Left forelimb (tissue), 1 donor: ENCODE results near the gene MSI2.

Experiments
- DNase-seq: peaks from one replicate; pipeline ENCODE4 v3.0.0-alpha.2; 2018; ENCODE audit warnings: low spot score

The MSI2 gene

DNA sequence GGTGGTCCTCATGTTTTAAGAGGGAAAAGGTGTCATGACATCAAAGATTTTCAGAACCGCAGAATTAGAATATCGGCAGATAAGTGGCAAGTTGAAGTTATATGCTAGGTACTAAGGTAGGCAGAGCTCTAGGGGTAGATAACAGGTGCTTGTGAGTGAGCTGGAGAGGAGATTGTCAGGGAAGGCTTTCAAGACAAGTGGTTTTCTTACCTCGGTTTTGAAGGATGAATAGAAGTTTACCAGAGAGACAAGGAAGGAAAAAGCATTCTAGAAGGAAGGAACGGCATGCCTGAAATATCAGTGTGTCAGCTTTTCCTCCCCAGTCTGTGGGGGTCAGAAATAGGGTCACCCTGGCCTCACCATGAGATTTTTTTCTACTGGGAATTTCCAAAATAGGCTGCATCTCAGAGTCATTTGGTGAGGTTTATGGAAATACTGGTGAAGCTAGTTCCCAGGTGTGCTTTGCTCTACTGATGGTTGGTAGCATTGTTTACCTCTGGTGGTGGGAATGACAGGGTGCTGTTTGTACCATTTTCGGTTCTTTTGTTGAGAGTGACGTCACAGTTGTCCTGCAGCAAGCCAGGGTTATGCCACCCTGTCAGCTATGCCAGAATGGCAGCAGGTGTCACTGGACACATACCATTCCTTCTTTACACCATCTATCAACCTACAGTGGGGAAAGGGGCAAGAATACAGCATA, 112.5 kb downstream of the MSI2 start:
- no peak for DNase-seq

DNA sequence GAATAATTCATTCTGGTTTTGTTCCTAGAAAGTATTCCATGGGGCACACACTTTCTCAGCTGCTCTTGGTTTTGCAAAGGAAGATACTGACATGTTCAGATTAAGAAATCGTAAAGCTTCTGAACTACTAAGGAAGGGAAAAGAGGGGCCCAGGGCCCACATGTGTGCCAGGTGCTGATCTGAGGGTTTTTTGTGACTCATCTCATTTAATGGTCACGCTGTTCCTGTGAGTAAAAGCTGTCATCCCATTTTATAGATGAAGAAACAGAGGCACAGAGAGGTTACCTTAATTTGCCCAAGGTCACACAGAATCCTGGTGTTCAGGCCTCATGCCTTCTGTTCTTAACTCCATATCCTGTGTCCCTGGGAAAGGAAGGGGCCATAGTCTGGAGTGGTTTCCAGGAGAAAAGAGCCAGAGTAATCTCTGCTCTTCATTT, 113.2 kb downstream of the MSI2 start:
- no peak for DNase-seq

DNA sequence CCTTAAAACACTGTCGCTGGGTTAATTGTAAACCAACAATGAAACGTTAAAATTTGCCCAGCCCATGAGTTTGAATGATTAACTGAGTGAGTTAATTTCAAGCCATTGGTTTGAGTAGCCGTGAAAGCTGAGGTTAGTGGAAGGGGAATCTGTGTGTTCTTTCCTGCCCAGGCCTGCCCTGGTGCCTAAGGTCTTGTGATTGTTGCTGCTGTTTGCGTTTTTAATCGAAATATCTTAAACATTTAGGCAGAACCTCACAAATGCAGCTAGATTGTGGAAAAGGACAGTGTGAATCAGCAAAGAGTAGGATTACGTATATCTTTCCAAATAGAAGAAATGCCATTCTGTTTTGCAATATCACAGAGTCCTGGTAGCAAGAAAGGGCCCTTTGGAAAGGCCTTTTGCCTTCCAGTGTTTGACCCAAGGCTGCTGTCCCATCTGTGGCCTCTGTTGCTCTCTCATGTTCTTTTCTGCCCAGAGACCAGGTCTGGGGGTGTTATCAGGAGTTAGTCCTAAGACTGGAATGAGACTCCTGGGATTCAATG, 113.8 kb downstream of the MSI2 start:
- DNase-seq: no peak

DNA sequence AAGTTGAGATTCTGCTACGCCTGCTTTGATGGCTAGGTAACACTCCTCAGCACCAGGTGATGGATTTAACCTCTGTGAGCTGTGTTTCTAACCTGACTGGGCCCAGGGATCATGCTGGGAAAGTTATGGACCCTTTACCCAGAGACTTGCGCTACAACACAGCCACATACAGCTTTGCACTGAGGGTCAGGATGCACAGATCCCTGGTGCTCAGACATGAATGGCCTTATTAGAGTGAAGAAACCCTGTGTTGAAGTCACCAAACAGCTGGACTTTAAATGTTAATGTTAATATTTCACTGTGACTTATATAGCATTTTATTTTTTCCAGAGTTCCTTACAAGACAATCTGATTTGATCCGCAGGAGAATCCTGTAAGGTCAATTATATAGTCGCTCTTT, 114.3 kb downstream of the MSI2 start:
- DNase-seq: no peak

DNA sequence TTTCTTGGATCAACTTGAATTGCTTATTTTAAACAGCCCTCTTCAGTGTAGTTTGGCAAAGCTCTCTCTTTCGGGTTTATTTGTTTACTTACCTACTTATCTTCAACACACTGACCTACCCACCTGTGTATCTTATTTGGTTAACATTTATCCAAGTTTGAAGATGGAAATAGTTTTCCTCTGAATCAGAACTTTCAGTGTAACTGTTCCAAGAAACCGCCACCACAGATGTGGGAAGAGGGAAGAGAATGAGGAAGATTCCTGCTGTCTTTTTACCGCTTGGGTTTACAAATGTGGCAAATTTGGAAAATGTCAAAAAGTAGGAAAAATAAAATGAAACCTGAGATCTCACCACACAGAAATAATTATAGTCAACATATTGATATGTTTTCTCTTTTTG, 115.8 kb downstream of the MSI2 start:
- no peak for DNase-seq

DNA sequence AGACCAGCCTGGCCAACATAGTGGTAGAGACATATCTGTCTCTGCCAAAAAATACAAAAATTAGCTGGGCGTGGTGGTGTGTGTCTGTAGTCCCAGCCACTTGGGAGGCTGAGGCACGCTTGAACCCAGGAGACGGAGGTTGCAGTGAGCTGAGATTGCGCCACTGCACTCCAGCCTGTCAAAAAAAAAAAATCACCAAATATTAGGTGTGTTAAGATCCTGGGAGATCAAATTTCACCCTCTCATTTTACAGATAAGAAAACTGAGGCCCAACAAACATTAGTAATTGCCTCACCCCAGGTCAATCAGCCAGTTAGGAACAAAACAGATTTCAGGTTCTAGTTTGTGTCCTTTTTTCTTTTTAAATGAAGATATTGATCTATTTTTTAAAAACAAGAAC, 116.7 kb downstream of the MSI2 start:
- no peak for DNase-seq

DNA sequence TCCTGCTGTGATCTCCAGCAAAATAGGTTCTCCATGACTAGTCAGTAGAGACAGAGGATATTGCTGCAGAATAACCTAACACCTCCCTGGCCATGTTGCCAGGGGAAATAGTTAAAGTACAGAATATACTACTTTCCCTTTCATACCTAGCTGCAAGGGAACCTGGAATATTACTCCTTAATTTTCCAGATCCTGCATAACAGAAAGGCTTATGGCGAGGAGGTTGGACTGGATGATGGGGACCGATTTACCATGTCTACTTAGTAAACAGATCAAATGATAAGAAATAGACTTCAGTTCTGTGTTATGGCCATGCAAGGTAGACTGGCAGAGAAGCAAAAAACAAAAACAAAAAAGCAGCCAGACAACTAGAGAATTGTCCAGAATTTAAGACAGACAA, 117.4 kb downstream of the MSI2 start:
- DNase-seq: no peak

DNA sequence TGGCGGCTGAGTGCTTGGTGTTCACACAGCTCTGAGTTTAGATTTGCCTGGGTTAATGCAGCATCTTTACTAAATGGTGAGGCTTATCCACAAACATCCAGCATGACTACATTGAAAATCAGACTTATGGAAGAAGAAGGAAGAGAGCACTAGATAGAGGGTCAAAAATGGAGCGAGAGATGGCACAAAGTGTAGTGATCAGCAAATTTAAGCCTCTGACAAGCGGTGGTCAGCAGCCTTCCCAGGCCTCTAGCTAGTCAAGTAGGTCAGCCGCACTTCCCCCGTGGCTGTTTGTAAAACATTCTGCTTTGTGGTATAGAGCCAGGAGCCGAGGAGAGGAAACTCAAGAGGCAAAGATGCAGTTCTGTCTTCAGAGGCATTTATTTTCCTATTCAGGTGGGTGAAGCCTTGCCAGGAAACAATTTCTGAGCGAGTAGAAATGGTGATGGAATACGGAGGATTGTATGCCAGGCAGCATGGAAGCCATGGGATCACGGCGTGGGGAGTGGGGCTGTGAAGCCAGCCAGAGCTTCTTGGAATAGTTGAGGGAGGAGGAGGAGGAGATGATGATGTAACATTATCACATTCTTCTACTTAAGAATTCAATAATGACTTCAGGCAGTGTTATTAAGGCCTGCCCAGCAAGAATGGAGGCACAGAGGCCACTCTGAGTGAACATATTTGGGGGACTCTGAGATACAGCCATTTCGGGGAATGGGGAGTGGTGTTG, 118.9 kb downstream of the MSI2 start:
- no peak for DNase-seq

DNA sequence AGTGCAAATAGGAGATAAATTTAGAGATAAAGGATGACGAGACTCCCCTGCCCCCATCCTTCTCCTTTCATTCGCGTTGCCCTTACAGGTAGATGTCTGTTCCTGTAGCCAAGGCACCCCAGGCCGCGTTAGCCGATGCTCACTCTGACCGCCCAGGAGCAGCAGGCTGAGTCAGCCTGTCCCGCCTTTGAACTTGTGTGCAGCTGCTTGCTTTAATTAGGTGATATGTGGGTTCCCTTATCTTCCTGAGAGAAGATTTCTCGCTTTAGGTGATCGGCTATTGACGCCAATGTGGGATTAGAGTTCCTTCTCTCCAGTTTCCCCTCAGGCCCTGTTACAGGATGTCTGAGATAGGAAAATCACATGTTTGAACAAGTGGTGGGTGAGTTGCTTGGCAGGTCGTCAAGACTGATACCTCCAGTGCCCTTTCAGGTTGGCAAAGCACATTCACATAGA, 119.5 kb downstream of the MSI2 start:
- no peak for DNase-seq

DNA sequence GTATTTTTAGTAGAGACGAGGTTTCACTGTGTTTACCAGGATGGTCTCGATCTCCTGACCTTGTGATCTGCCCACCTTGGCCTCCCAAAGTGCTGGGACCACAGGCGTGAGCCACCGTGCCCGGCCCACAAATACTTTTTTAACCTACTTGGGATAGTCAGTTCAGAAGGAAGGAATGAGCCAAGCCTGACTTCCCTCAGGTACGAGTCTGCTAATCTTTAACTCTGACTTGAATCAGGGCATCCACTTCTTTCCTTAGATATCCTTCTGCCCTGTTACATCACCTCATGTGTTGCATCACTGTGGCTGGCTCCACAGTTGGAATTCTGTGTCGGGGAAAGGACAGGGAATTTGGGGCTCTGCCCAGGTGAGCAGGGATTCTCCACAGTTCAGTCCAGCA, 120.8 kb downstream of the MSI2 start:
- no peak for DNase-seq

DNA sequence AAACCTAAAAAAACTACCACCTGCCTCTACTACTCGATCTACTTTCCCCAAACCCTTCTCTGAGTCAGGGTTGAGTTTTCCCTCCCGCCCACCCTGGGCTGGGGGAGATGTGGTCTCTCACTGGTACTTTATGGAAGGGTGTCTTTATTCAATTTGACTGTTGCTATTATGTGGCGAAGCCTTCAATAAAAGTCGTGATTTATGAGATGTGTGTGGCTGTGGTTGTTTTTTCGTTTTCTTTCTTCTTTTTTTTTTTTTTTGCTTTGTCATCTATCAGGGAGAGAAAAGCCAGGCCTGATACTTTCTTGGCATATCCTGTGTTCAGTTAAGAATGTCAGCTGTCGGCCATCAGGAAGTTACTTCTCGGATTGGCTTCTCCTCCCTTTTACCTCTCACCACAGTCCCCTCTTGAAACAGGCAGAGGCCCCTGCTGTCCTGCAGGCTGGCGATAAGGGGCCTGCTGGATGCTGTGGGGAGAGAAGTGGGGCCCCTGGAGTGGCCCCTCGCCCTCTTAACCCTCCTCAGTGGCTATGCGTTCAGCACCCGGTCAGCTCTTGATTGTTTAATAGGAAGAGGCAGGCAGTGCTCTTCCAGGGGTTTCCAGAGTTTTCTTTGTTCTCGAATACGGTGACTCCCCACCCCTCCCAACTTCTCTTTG, 123.0 kb downstream of the MSI2 start:
- DNase-seq: no peak

DNA sequence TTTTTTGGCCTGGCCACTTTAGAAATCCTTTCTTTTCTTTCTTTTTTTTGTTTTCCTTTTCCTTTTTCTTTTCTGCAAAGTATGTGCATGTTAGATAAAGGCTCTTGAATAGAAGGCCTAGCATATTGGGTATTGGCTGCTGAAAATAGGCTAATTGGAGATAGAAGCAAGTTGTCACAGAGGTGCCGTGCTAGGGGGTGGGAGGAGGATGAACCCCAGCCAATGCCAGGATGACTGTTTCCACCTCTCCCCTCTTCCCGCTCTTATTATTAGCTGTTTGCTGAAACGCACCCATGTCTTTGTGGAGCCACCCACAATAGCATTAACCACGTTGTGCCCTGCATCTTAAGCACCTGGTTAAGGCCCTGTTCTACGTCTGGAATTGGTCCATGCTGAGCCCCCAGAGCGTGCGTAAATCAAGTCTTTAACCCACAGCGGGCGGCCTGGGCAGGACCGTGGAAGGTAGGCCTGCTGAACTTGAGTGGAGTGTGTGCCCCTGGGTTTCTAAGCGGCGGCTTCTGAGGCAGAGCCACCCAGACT, 123.6 kb downstream of the MSI2 start:
- DNase-seq: no peak

DNA sequence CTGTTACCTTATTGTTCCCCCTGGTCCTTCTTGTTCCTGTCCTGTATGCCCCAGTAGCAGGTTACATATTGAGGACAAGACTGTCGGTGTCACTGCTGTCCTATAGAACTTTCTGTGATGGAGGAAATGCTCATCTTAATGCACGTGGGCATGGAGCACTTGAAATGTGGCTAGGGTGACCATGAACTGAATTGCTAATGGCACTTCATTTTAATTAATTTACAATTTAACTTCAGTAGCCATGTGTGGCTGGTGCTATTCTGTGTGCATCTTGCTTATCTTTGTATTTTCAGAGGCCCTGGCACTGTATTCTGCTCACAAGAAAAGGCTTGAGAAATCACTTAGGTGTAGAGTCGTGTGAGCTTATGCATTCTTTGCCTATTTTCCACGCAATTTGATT, 125.2 kb downstream of the MSI2 start:
- no peak for DNase-seq

DNA sequence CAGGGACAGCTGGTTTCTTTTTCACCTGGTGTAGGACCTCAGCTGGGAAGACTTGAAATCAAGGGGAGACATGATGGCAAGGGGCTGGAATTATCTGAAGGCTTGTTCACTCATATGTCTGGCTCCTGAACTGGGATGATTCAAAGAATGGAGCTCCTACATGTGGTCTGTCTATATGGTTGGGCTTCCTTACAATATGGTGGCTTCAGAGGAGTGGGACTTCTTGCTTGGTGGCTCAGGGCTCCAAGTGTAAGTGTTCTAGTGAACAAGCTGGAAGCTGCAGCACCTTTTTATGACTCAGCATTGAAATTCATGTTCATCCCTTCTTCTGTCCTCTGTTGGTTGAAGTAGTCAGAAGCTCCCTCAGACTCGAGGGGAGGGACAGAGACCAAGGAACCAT, 127.9 kb downstream of the MSI2 start:
- DNase-seq: no peak

DNA sequence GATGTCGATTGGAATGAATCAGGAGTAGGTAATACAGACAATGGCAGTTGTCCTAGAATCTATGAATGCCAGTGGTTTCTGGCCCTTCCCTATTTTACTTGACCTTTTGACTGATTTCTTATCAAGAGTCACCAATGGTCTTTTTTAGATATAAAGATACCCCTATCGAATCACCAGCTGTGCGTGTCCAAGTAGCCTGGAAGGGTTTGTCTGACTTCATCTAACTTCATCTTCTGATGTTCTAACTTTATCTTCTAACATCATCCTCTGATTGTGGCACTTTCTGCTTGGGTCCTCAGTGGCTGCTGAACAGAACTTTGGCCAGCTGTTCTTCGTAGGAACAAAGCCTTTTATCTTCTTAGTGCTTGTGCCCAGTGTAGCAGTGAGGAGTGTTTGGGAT, 129.7 kb downstream of the MSI2 start:
- no peak for DNase-seq

DNA sequence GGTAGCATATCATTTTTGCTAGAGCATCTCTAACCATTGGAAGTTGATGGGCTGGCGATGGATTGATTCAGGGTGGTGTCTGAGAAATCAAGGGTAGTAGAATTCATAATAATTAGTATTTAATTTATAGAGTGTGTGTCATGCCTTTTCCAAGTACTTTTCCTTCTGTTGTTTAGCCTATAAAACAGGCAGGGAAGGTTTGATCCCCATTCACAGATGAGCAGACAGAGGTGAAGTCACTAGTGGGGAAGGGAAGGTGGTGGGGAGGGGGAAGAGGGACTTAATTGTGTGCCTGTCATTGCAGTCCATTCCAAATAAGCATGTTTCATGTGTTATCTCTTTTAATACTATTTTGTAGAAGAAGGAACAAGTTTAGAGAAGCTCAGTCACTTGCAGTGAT, 131.3 kb downstream of the MSI2 start:
- no peak for DNase-seq

DNA sequence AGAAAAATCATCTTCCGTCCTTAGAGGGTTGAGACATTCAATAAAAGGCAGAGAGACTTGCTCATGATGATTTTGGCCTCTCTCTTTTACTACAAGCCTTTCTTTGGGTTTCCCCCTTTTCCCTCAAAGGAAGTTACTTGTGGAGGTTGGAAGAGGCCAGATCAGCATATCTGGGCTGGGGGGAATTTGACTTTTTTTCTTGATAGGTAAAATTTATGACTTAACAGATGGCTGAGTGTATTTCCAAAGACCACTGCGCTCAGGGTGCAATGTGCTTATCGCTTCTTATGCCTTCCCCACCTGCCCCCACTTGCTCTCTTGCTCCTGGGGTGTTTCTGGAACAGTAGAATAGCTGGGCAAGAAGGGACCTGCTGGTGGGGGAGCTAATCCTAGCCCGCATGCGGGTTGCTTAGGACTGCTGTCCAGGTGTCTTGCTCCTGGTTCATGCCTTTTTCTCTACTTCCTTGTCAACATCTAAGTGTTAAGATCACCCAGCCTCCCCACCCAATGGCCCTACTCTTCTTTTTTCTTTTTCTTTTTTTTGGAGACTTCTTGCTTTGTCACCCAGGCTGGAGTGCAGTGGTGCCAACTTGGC, 131.9 kb downstream of the MSI2 start:
- no peak for DNase-seq

DNA sequence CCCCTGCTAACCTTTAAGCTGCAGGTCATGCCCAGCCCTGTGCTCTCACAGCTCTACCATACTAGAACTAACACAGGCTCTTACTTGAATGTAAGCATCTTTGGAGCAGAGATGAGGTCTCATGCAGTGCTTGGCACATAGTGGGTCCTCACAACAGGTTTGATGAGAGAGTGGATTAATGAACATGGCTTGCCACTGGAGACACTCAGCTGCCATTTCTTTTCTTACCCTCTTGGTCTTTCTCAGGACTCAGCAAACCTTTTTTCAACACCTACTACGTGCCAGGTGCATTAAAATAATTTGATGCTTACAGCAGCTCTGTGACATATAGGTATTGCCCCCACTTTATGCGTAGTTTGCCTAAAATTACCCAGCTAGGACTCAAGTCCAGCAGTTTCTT, 133.2 kb downstream of the MSI2 start:
- no peak for DNase-seq

DNA sequence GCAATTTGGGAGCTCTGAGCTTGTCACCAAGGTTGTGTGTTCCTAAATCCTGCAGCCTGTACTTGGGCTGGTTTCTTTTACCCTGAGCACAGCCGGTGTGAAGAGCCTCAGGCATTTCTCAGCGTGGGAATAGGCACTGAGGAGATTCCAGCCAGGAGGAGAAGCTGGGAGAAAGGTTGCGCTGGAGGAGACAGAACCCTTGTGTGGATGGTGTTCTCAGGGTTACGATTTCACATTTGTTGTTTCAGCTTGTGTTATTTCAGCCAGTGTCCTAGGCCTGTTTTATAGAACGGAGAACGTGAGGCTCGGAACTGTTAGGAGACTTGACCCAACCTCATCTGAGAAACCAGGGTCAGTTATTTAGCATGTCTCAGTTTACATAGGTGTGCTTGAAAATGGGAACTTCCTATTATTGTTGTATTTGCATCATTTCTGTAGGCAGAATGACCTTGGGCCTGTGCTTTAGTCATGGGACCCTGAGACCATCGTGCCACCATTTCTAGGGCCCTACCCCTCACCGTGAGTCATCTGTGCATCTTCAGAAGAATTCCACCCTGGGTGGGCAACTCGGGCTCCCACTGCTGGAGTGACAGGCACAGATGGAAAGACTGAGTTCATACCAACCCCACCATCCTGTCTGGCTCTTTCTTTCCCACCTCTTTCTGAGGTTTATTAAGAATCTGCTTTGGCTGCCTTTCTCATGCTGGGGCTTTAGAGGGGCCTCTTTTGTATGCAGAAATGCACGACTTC, 134.9 kb downstream of the MSI2 start:
- no peak for DNase-seq

DNA sequence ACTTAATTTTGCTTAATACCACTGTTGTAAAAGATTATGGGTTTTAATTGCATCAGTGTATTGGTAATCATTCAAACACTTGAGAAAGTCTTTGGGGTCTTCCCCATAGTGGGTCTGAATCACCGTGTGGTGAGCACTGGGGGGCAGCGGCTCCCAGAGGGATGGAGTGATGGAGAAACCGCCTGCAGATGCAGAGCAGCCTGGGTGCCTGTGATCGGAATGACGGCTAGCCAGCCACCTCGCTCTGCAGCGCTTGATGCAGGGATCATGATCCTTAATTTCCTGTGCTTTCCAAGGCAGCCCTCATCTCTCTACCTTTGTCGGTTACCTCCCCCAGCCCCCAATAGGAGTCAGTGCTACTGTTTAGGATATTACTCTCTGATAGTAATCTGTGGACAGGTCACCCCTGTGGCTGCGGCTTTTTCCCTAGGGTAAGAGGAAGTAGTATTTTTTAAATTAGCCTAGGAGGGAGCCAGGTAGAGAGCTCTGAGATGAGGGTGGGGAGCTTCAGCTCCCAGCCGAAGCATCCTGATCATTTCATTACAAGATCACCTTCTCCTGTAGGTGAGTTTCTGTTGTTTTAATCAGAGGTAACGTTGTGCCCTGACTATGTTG, 135.6 kb downstream of the MSI2 start:
- no peak for DNase-seq

DNA sequence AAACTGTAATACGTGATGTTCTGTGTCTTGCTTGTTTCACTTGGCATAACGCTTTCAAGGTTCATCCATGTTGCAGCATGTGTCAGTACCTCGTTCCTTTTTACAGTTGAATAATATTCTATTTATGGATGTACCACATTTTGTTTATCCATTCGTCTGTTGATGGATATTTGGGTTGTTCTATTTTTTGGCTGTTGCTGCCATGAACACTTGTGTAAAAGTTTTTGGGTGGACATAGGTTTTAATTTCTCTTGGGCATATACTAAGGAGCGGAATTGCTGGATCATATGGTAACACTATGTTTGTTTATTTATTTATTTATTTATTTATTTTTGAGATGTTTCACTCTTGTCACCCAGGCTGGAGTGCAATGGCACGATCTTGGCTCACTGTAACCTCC, 137.0 kb downstream of the MSI2 start:
- no peak for DNase-seq
